Common myeloid progenitor, CD34-positive (primary cell): Measurements from ENCODE around the gene EXD3.

ENCODE experiments used
- CTCF ChIA-PET: fragments of 350-600 bp; sonication (Branson Sonifier 250); formaldehyde crosslinking; loops from one replicate; lab custom pipeline; 2021; ENCODE audit warnings: antibody characterized with exemption; lab: Charles Lee
- POLR2A ChIA-PET: fragments of 350-600 bp; sonication (Branson Sonifier 250); formaldehyde crosslinking; loops from one replicate; lab custom pipeline; 2021; ENCODE audit warnings: antibody characterized with exemption; lab: Charles Lee
- DNase-seq, 3 donors: peaks; one replicate each; pipeline versions ENCODE4 v3.0.0 to v3.0.0-alpha.2; 2013
- H3K27ac ChIP-seq, 2 experiments: 1 replicate in 1 of 2; 2 replicates in 1 of 2; pipeline ENCODE4 v1.7.0; 2013; ENCODE audit warnings: inconsistent platforms in 2 of 2, low read length in 2 of 2, mild to moderate bottlenecking in 2 of 2, low read depth in 1 of 2, moderate library complexity in 1 of 2; ENCODE audit not compliant: severe bottlenecking in 2 of 2, insufficient read depth in 1 of 2, poor library complexity in 1 of 2
- H3K27me3 ChIP-seq, 5 experiments: replicated peaks in 2 of 5; 1 replicate in 3 of 5; 2 replicates in 2 of 5; pipeline versions ENCODE4 v1.6.1 to v1.7.0; 2013; ENCODE audit warnings: low read length in 4 of 5, mild to moderate bottlenecking in 2 of 5, moderate library complexity in 2 of 5, inconsistent platforms in 1 of 5; ENCODE audit not compliant: insufficient read depth in 5 of 5, control insufficient read depth in 4 of 5
- H3K36me3 ChIP-seq, 4 experiments: 1 replicate in 2 of 4; 2 replicates in 2 of 4; pipeline versions ENCODE4 v1.6.1 to v1.7.0; 2013; ENCODE audit warnings: low read length in 3 of 4, control low read depth in 1 of 4, mild to moderate bottlenecking in 1 of 4; ENCODE audit not compliant: control insufficient read depth in 4 of 4, insufficient read depth in 4 of 4
- H3K4me1 ChIP-seq, 4 experiments: 1 replicate in 3 of 4; 2 replicates in 1 of 4; pipeline versions ENCODE4 v1.6.1 to v1.7.1; 2013; ENCODE audit warnings: low read length in 3 of 4, mild to moderate bottlenecking in 3 of 4, control low read depth in 1 of 4, inconsistent platforms in 1 of 4, moderate library complexity in 1 of 4; ENCODE audit not compliant: control insufficient read depth in 4 of 4, insufficient read depth in 4 of 4; ENCODE audit errors: control extremely low read depth in 1 of 4
- H3K4me3 ChIP-seq, 7 experiments: 1 replicate in 4 of 7; 2 replicates in 3 of 7; pipeline versions ENCODE4 v1.5.1 to v1.7.0; 2013; ENCODE audit warnings: mild to moderate bottlenecking in 7 of 7, low read length in 6 of 7, moderate library complexity in 6 of 7, inconsistent platforms in 2 of 7, low read depth in 2 of 7, control low read depth in 1 of 7; ENCODE audit not compliant: insufficient read depth in 4 of 7, control insufficient read depth in 1 of 7; ENCODE audit errors: extremely low read depth in 1 of 7
- H3K9me3 ChIP-seq, 5 experiments: 1 replicate in 4 of 5; 2 replicates in 1 of 5; pipeline versions ENCODE4 v1.6.1 to v1.7.1; 2013; ENCODE audit warnings: low read length in 4 of 5, mild to moderate bottlenecking in 2 of 5, inconsistent platforms in 1 of 5, low read depth in 1 of 5, moderate library complexity in 1 of 5; ENCODE audit not compliant: control insufficient read depth in 4 of 5, insufficient read depth in 2 of 5; ENCODE audit errors: control extremely low read depth in 1 of 5
- WGBS: methylation state at CpG from one replicate; pipeline ENCODE4 v1.1.5; 2013; ENCODE audit not compliant: insufficient coverage; 5-methylcytosine and 5-hydroxymethylcytosine counted together

The EXD3 gene

DNA sequence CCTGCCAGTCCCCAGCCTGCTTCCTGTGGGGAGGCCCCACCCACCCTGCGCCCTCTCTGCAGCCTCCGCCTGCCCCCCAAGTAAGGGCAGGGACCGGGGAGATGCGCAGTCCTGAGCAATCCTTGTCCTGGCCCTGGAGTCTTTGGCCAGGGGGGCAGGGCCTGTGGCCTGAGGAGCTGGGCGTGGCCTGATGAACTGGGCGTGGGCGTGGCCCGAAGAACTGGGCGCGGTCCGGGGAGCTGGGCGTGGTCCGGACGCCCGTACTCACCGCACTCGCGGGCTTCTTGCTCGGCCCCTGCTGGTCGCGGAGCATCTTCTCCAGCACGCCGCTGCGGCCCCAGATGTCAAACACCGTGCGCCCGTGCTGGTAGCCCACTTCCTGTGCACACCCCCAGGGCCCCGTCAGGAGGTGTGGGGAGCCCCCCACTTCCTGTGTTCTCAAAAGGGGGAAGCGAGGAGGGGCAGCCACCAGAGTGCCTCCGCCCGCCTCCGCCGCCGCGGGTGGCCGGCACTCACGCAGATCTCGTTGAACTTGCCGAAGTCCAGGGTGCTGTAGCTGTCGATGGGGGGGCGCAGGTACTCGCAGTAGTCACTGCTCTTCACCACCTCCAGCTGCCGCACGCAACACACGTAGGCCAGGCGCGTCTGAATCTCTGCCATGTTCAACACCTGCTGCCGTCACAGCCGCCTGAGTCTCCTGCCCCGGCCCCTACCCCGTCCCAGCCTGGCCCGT is 38.9 kb upstream of the EXD3 start:
- CTCF ChIA-PET, result no interaction called here
- H3K4me3 ChIP-seq, result peak overlapping the region in 3 of 7 experiments; percentile 36 to 55 (median 54)
- POLR2A ChIA-PET, result interaction anchor here (0.7 to 1.0 kb wide), 2 partner anchors 9 to 422 kb away, joined by 3 read pairs; no protein-coding TSS in a partner anchor
- peaks cover 0 to 28% (median 0%) of the 10 kb centered on the region in 5 experiments for H3K9me3 ChIP-seq
- peaks cover 0 to 8% (median 0%) of the 10 kb centered on the region in 4 experiments for H3K36me3 ChIP-seq
- peak; percentile 94 to 98 (median 98) for DNase-seq
- no peak overlapping the region for H3K27ac ChIP-seq
- H3K27me3 ChIP-seq, result peaks cover 0 to 15% (median 0%) of the 10 kb centered on the region in 5 experiments
- H3K4me1 ChIP-seq, result peaks cover 0 to 54% (median 48%) of the 10 kb centered on the region in 4 experiments
- WGBS, result 14% methylated on average over 50 of the region's 52 CpGs

- Histone ChIP-seq H3K27me3 (peaks cover 0 to 15% (median 0%) of the 10 kb centered on the region in 5 experiments), H3K9me3 (peaks cover 0 to 25% (median 0%) of the 10 kb centered on the region in 5 experiments), H3K4me3 (peak overlapping the region in 2 of 7 experiments; percentile 54 to 55), H3K36me3 (peaks cover 0 to 13% (median 0%) of the 10 kb centered on the region in 4 experiments), H3K4me1 (peaks cover 0 to 56% (median 48%) of the 10 kb centered on the region in 4 experiments), H3K27ac (no peak overlapping the region)
- ChIA-PET CTCF (no interaction called here), POLR2A (interaction anchor here (0.7 to 1.0 kb wide), 2 partner anchors 9 to 422 kb away, joined by 3 read pairs; no protein-coding TSS in a partner anchor)
- WGBS, result 70% methylated on average over 7 of the region's 21 CpGs
- DNase-seq, result no peak
Observed at GRCh38 chr9:137461316-137461662, 38.3 kb upstream of the EXD3 start.

DNA sequence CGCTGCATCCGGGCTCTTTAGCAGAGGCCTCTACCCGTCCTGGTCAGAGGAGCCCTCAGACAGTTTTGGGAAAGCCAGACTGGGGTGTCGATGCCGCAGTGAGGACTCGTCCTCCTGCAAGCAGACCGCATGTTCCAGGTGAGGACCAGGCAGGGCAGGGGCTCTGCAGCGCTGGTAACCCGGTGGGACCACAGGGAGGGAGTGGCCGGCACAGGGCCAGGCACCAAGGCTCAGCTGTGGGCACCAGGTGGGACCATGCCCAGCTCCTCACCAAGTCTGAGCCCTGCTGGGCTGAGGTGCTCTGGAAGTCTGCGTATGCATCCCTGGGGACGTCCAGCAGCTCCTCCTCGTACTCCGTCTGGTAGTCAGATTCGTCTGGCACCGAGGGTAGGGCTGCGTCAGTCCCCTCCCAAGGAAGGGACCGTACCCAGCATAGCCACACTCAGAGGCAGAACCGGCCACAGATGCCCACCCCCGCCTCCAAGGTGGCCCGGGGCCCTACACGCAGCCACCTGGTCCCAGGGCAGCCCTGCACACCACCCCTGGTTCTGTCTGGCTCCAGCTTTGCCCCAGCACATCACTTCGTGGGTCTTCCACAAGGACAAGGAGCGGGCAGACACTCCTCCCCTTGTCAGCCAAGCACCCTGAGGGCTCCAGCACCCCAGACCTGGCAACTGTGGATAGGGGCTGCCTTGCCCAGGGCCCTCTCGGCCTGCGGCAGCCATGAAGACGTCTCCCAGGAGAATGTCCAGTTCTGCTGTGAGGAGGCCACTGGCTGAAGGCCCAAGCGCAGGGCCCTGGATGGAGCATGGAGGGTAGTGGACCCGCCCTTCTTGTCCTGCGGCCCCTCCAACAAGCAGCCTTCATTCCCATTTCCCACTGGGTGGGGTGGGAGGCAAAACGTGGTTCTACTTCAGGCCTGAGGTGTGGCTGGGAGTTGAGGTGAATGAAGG is 37.7 kb upstream of the EXD3 start:
- H3K4me1 ChIP-seq, result peaks cover 0 to 56% (median 48%) of the 10 kb centered on the region in 4 experiments
- peak overlapping the region in 1 of 7 experiments; percentile 5 for H3K4me3 ChIP-seq

GRCh38 chr9:137459601-137460362 is 36.8 kb upstream of the EXD3 start:
- peak overlapping the region in 1 of 2 experiments; percentile 58 for H3K27ac ChIP-seq
- H3K4me3 ChIP-seq, result peak overlapping the region in 5 of 7 experiments; percentile 51 to 78 (median 70)
- ChIA-PET POLR2A (interaction anchor here (0.6 kb wide), 1 partner anchor 222 kb away, joined by 3 read pairs; no protein-coding TSS in a partner anchor), CTCF (no interaction called here)
- H3K4me1 ChIP-seq, result peaks cover 0 to 59% (median 51%) of the 10 kb centered on the region in 4 experiments
- 64% methylated on average over 10 of the region's 15 CpGs for WGBS
- no peak for DNase-seq
- peaks cover 0 to 24% (median under 1%) of the 10 kb centered on the region in 4 experiments for H3K36me3 ChIP-seq
- H3K27me3 ChIP-seq, result peaks cover 0 to 6% (median 0%) of the 10 kb centered on the region in 5 experiments
- peaks cover 0 to 11% (median 0%) of the 10 kb centered on the region in 5 experiments for H3K9me3 ChIP-seq

More for the DNA sequence above, 37.7 kb upstream of the EXD3 start:
- 95% methylated on average over 28 of the region's 31 CpGs for WGBS
- Histone ChIP-seq H3K36me3 (peaks cover 0 to 19% (median under 1%) of the 10 kb centered on the region in 4 experiments), H3K9me3 (peaks cover 0 to 19% (median 0%) of the 10 kb centered on the region in 5 experiments), H3K27me3 (peaks cover 0 to 11% (median 0%) of the 10 kb centered on the region in 5 experiments), H3K27ac (no peak overlapping the region)
- DNase-seq, result no peak
- ChIA-PET CTCF (no interaction called here), POLR2A (no interaction called here)

DNA sequence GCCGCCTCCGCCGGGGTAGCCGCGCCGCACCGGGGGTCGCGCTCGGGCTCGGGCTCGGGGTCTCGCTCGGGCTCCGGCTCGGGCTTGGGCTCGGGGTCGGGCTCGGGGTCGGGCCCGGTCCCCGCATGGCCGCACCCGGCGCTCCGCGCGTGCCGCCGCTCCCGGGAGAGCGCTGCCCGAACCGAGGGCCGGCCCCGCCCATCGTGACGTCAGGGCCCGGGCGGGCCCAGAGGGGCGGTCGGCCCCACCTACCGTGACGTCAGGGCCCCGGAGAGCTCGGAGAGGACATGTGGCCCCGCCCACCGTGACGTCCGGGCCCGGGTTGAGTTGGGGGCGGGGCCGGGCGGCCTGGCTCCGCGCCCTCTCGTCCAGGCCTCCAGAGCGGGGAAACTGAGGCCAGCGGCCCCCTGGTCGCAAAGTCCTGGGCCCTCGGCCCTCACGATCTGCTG is 36.2 kb upstream of the EXD3 start, which contains the start of gene NSMF:
TSS of gene NSMF (minus strand) at position 183 of the 449 bp plus-strand sequence. CDS start 232 bp downstream, outside the sequence.
- Histone ChIP-seq H3K36me3 (peaks cover 0 to 29% (median under 1%) of the 10 kb centered on the region in 4 experiments), H3K4me3 (peak within 1 kb of the TSS; percentile 33 to 78 (median 68)), H3K9me3 (peaks cover 0 to 6% (median 0%) of the 10 kb centered on the region in 5 experiments), H3K27ac (peak within 1 kb of the TSS in 1 of 2 experiments; percentile 58), H3K4me1 (peaks cover 0 to 65% (median 57%) of the 10 kb centered on the region in 4 experiments), H3K27me3 (peaks cover 0 to under 1% (median 0%) of the 10 kb centered on the region in 5 experiments)
- under 1% methylated on average over 49 of the region's 62 CpGs for WGBS
- CTCF ChIA-PET, result no interaction called here
- DNase-seq, result peak; percentile 84 to 91 (median 89)
- POLR2A ChIA-PET, result interaction anchor here (0.6 kb wide), 1 partner anchor 222 kb away, joined by 3 read pairs; no protein-coding TSS in a partner anchor
